HepG2 (cell line): ENCODE measurements around the gene NAV2. TPM values are rescaled to one million over a fixed set of nuclear protein-coding genes. Genes with fewer than 3 reads are reported as not detected.

ENCODE experiments used
- ARNT2 ChIP-seq: sonication (generic); formaldehyde crosslinking; IDR thresholded peaks from 2 replicates; pipeline ENCODE4 v1.8.0; 2022; ENCODE audit warnings: mild to moderate bottlenecking, low read depth, missing genetic modification reagents, moderate library complexity
- DNMT1 ChIP-seq: sonication (generic); formaldehyde crosslinking; IDR thresholded peaks from 2 replicates; pipeline ENCODE4 v1.5.1; 2020; ENCODE audit warnings: mild to moderate bottlenecking, missing genetic modification reagents
- EHMT2 ChIP-seq: fragments of 200-600 bp; sonication (generic); IDR thresholded peaks from 2 replicates; pipeline ENCODE4 v1.7.0; 2017; ENCODE audit warnings: antibody characterized with exemption, low read depth, low read length, borderline replicate concordance
- ISL2 ChIP-seq: sonication (generic); formaldehyde crosslinking; IDR thresholded peaks from 2 replicates; pipeline ENCODE4 v1.5.0; 2020; ENCODE audit warnings: missing genetic modification reagents
- NFKBIZ ChIP-seq: IDR thresholded peaks from 2 replicates; pipeline ENCODE4 v1.6.1; 2018; ENCODE audit warnings: missing genetic modification reagents, missing compliant biosample characterization
- NPAS2 ChIP-seq: sonication (generic); formaldehyde crosslinking; IDR thresholded peaks from 2 replicates; pipeline ENCODE4 v1.8.0; 2022; ENCODE audit warnings: mild to moderate bottlenecking, missing genetic modification reagents, borderline replicate concordance
- PAWR ChIP-seq: sonication (generic); formaldehyde crosslinking; IDR thresholded peaks from 2 replicates; pipeline ENCODE4 v1.4.0; 2020; ENCODE audit warnings: missing genetic modification reagents, mild to moderate bottlenecking, borderline replicate concordance
- RARA ChIP-seq: IDR thresholded peaks from 2 replicates; pipeline ENCODE4 v1.6.1; 2016; ENCODE audit warnings: missing genetic modification reagents, missing compliant biosample characterization
- SIN3A ChIP-seq: IDR thresholded peaks from 2 replicates; pipeline ENCODE4 v1.6.1; 2011; ENCODE audit warnings: low read depth, mild to moderate bottlenecking, control low read depth, low read length, borderline replicate concordance
- TRIM24 ChIP-seq: sonication (generic); formaldehyde crosslinking; IDR thresholded peaks from 2 replicates; pipeline ENCODE4 v1.8.0; 2022; ENCODE audit warnings: mild to moderate bottlenecking, missing genetic modification reagents
- TSC22D2 ChIP-seq: sonication (generic); formaldehyde crosslinking; IDR thresholded peaks from 2 replicates; pipeline ENCODE4 v1.5.1; 2020; ENCODE audit warnings: missing genetic modification reagents, mild to moderate bottlenecking, borderline replicate concordance
- YEATS2 ChIP-seq: sonication (generic); formaldehyde crosslinking; IDR thresholded peaks from 2 replicates; pipeline ENCODE4 v1.4.0; 2020; ENCODE audit warnings: missing genetic modification reagents, borderline replicate concordance
- ZC3H13 ChIP-seq: sonication (generic); formaldehyde crosslinking; IDR thresholded peaks from 2 replicates; pipeline ENCODE4 v1.8.1; 2023; ENCODE audit warnings: mild to moderate bottlenecking, missing genetic modification reagents, moderate library complexity
- ZNF264 ChIP-seq: sonication (generic); formaldehyde crosslinking; IDR thresholded peaks from 2 replicates; pipeline ENCODE4 v1.4.0; 2020; ENCODE audit warnings: missing genetic modification reagents
- ZNF329 ChIP-seq: sonication (generic); formaldehyde crosslinking; IDR thresholded peaks from 2 replicates; pipeline ENCODE4 v1.9.0; 2021; ENCODE audit warnings: low read depth, mild to moderate bottlenecking, missing genetic modification reagents
- ZNF335 ChIP-seq: sonication (generic); formaldehyde crosslinking; IDR thresholded peaks from 2 replicates; pipeline ENCODE4 v1.4.0; 2020; ENCODE audit warnings: missing genetic modification reagents
- ZNF432 ChIP-seq: sonication (generic); formaldehyde crosslinking; IDR thresholded peaks from 2 replicates; pipeline ENCODE4 v1.5.0; 2020; ENCODE audit warnings: missing genetic modification reagents, mild to moderate bottlenecking, borderline replicate concordance
- ZNF543 ChIP-seq: sonication (generic); formaldehyde crosslinking; IDR thresholded peaks from 2 replicates; pipeline ENCODE4 v1.4.0; 2020; ENCODE audit warnings: mild to moderate bottlenecking, missing genetic modification reagents
- polyA plus RNA-seq, 8 experiments: library from polyadenylated mRNA; depleted of rRNA in 3 of 8; stranded (reverse) in 7 of 8; unstranded in 1 of 8; fragments of >200 nt; fragmentation: Illumina TruSeq in 4 of 8; extraction: Trizol in 4 of 8; gene quantifications; 2 replicates each; pipeline versions ENCODE4 v1.2.1 to v1.2.3, GENCODE V29; 2011 to 2016; ENCODE audit warnings: low read depth in 4 of 8, missing spikeins in 1 of 8, mixed read lengths in 1 of 8; ENCODE audit not compliant: insufficient read depth in 1 of 8
- total RNA-seq, 5 experiments: library from RNA; depleted of rRNA; stranded (reverse); fragments of >200 nt; fragmentation: Illumina TruSeq; extraction: Trizol; gene quantifications; 2 replicates each; pipeline ENCODE4 v1.2.3, GENCODE V29; 2016; ENCODE audit warnings: low read depth in 1 of 5
- TF ChIP-seq, protein P1 (sequence below): sonication (generic); formaldehyde crosslinking; IDR thresholded peaks from 2 replicates; pipeline ENCODE4 v1.4.0; 2020; ENCODE audit warnings: missing genetic modification reagents
- TF ChIP-seq, protein P2 (sequence below): IDR thresholded peaks from 2 replicates; pipeline ENCODE4 v1.6.1; 2016; ENCODE audit warnings: missing biosample characterization, missing genetic modification reagents, low read depth
- TF ChIP-seq, protein P3 (sequence below): sonication (generic); formaldehyde crosslinking; IDR thresholded peaks from 2 replicates; pipeline ENCODE4 v1.8.1; 2023; ENCODE audit warnings: missing genetic modification reagents, mild to moderate bottlenecking, borderline replicate concordance
- TF ChIP-seq, protein P4 (sequence below): fragments of 450-650 bp; IDR thresholded peaks from 2 replicates; pipeline ENCODE4 v1.6.1; 2016
- TF ChIP-seq, protein P5 (sequence below): sonication (generic); formaldehyde crosslinking; IDR thresholded peaks from 2 replicates; pipeline ENCODE4 v1.8.0; 2022; ENCODE audit warnings: missing genetic modification reagents, low read depth, mild to moderate bottlenecking, borderline replicate concordance
- TF ChIP-seq, protein P6 (sequence below): IDR thresholded peaks from 2 replicates; pipeline ENCODE4 v1.6.1; 2016

NAV2 gene
- total and polyA plus RNA-seq, 2 of the 13 experiments (the other 11 are each of a cell fraction or from before 2014, with no cell fraction given), result 9.3 to 34.6 TPM

DNA sequence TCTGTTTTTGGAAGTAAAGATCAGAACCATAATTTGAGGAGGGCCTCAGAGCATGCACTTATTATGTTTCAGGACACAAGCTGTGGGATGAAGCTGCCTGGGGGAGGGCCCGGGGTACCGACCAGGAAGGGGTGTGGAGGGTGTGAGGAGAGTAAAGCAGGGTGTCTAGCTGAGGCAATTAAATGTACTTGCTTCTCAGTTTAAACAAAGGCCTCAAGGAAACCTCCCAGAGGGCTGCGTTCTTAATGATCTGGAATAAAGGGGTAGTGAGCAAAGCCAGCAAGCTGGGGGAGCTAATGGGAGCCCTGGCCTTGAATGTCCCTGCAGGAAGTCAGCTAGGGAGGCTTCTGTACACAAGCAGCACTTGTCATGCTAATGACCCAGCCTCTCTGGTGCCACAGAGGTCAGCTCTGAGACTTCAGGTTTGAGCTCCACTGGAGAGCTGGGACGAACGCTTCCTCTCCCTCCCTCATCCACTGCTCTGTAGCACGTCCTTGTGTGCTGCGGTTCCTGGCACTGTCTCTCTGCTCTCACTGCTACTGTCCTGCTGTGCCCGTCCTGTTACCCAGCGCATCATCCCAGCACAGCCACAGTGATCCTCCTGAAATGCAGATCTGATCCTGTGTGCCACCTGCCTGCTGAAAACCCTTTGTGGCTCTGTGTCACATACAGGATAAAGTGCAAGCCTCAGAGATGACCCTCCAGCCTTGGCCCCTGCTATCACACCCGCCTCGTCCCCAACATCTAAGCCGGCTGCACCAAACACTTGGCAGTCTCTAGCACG, 287.9 kb downstream of the NAV2 start (continued):
- TF ChIP-seq ZNF543 (CRISPR knock-in tag) (no peak), ARNT2 (CRISPR knock-in tag) (no peak), EHMT2 (no peak), ZNF264 (CRISPR knock-in tag) (no peak), PAWR (CRISPR knock-in tag) (no peak), NFKBIZ (CRISPR knock-in tag) (no peak), RARA (CRISPR knock-in tag) (peak; percentile 87), TRIM24 (no peak), DNMT1 (CRISPR knock-in tag) (0 out of 2 replicates have a peak, but pooled peaks have one; percentile 45), ZC3H13 (0 out of 2 replicates have a peak, but pooled peaks have one; percentile 37), ZNF432 (CRISPR knock-in tag) (no peak), NPAS2 (CRISPR knock-in tag) (no peak), SIN3A (no peak), ZNF335 (CRISPR knock-in tag) (peak; percentile 27; the same call in 1 of the 2 replicates), ZNF329 (CRISPR knock-in tag) (no peak), ISL2 (CRISPR knock-in tag) (no peak), YEATS2 (CRISPR knock-in tag) (peak; percentile 37; the same call in 1 of the 2 replicates), TSC22D2 (CRISPR knock-in tag) (no peak)
- TF ChIP-seq, protein P1, sequence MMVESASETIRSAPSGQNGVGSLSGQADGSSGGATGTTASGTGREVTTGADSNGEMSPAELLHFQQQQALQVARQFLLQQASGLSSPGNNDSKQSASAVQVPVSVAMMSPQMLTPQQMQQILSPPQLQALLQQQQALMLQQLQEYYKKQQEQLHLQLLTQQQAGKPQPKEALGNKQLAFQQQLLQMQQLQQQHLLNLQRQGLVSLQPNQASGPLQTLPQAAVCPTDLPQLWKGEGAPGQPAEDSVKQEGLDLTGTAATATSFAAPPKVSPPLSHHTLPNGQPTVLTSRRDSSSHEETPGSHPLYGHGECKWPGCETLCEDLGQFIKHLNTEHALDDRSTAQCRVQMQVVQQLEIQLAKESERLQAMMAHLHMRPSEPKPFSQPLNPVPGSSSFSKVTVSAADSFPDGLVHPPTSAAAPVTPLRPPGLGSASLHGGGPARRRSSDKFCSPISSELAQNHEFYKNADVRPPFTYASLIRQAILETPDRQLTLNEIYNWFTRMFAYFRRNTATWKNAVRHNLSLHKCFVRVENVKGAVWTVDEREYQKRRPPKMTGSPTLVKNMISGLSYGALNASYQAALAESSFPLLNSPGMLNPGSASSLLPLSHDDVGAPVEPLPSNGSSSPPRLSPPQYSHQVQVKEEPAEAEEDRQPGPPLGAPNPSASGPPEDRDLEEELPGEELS (CRISPR knock-in tag), result peak; percentile 76
- TF ChIP-seq, protein P2, sequence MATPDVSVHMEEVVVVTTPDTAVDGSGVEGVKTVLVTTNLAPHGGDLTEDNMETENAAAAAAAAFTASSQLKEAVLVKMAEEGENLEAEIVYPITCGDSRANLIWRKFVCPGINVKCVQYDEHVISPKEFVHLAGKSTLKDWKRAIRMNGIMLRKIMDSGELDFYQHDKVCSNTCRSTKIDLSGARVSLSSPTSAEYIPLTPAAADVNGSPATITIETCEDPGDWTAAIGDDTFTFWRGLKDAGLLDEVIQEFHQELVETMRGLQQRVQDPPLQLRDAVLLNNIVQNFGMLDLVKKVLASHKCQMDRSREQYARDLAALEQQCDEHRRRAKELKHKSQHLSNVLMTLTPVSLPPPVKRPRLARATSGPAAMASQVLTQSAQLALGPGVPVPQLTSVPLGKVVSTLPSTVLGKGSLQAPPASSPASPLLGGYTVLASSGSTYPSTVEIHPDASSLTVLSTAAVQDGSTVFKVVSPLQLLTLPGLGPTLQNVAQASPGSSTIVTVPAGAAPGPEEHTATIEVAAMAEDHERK, result no peak
- TF ChIP-seq, protein P3, sequence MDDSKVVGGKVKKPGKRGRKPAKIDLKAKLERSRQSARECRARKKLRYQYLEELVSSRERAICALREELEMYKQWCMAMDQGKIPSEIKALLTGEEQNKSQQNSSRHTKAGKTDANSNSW (CRISPR knock-in tag), result no peak
- TF ChIP-seq, protein P4, sequence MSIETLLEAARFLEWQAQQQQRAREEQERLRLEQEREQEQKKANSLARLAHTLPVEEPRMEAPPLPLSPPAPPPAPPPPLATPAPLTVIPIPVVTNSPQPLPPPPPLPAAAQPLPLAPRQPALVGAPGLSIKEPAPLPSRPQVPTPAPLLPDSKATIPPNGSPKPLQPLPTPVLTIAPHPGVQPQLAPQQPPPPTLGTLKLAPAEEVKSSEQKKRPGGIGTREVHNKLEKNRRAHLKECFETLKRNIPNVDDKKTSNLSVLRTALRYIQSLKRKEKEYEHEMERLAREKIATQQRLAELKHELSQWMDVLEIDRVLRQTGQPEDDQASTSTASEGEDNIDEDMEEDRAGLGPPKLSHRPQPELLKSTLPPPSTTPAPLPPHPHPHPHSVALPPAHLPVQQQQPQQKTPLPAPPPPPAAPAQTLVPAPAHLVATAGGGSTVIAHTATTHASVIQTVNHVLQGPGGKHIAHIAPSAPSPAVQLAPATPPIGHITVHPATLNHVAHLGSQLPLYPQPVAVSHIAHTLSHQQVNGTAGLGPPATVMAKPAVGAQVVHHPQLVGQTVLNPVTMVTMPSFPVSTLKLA, result no peak
- TF ChIP-seq, protein P5, sequence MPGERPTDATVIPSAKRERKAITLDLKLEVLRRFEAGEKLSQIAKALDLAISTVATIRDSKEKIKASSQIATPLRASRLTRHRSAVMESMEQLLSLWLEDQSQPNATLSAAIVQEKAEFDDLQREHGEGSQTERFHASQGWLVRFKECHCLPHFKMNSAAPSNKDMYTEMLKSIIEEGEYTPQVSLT (CRISPR knock-in tag), result no peak
- TF ChIP-seq, protein P6, sequence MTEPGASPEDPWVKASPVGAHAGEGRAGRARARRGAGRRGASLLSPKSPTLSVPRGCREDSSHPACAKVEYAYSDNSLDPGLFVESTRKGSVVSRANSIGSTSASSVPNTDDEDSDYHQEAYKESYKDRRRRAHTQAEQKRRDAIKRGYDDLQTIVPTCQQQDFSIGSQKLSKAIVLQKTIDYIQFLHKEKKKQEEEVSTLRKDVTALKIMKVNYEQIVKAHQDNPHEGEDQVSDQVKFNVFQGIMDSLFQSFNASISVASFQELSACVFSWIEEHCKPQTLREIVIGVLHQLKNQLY, result peak; percentile 54; the same call in 1 of the 2 replicates
